Neural progenitor cell (in vitro differentiated cells): ENCODE results near the gene GSTM3. TPM values are rescaled to one million over a fixed set of nuclear protein-coding genes. Genes with fewer than 3 reads are reported as not detected.

ENCODE experiments used
- DNase-seq: peaks from one replicate; pipeline ENCODE4 v3.0.0-alpha.2; 2016; ENCODE audit warnings: low spot score
- H2AFZ ChIP-seq: fragments of 200-600 bp; sonication (generic); replicated peaks from 2 replicates; pipeline ENCODE4 v1.6.1; 2016; ENCODE audit warnings: antibody characterized with exemption
- H3F3A ChIP-seq: fragments of 200-600 bp; sonication (generic); 2 replicates; pipeline ENCODE4 v1.6.1; 2016; ENCODE audit warnings: antibody characterized with exemption, low read depth
- H3K27ac ChIP-seq: fragments of 200-600 bp; sonication (generic); 2 replicates; pipeline ENCODE4 v1.5.1; 2016; ENCODE audit warnings: mild to moderate bottlenecking
- H3K27me3 ChIP-seq: fragments of 200-600 bp; sonication (generic); 2 replicates; pipeline ENCODE4 v1.6.1; 2016; ENCODE audit warnings: mild to moderate bottlenecking, moderate library complexity
- H3K36me3 ChIP-seq: fragments of 200-600 bp; sonication (generic); 2 replicates; pipeline ENCODE4 v1.5.1; 2016
- H3K4me1 ChIP-seq: fragments of 200-600 bp; sonication (generic); 2 replicates; pipeline ENCODE4 v1.6.1; 2016; ENCODE audit warnings: mixed run types
- H3K4me2 ChIP-seq: fragments of 200-600 bp; sonication (generic); 2 replicates; pipeline ENCODE4 v1.6.1; 2016
- H3K4me3 ChIP-seq: fragments of 200-600 bp; sonication (generic); 2 replicates; pipeline ENCODE4 v1.5.1; 2016
- H3K79me2 ChIP-seq: fragments of 200-600 bp; sonication (generic); 2 replicates; pipeline ENCODE4 v1.6.1; 2016; ENCODE audit warnings: low read depth
- H3K9ac ChIP-seq: fragments of 200-600 bp; sonication (generic); 2 replicates; pipeline ENCODE4 v1.6.1; 2016
- H3K9me3 ChIP-seq: fragments of 200-600 bp; sonication (generic); 2 replicates; pipeline ENCODE4 v1.5.1; 2016; ENCODE audit warnings: low read depth
- H4K20me1 ChIP-seq: fragments of 200-600 bp; sonication (generic); 2 replicates; pipeline ENCODE4 v1.6.1; 2016; ENCODE audit warnings: low read depth
- H3K27ac Mint-ChIP-seq: 3 replicates; pipeline ENCODE4 v1.8.0; 2021; ENCODE audit warnings: mixed read lengths
- H3K27me3 Mint-ChIP-seq: 2 replicates; pipeline ENCODE4 v1.8.0; 2022; ENCODE audit warnings: low read depth, mild to moderate bottlenecking, inconsistent platforms, moderate library complexity, mixed read lengths; ENCODE audit not compliant: insufficient read depth
- H3K36me3 Mint-ChIP-seq: 3 replicates; pipeline ENCODE4 v1.8.0; 2021; ENCODE audit warnings: mixed read lengths
- H3K4me1 Mint-ChIP-seq: 3 replicates; pipeline ENCODE4 v1.8.0; 2021; ENCODE audit warnings: mixed read lengths
- H3K4me3 Mint-ChIP-seq: 3 replicates; pipeline ENCODE4 v1.8.0; 2021; ENCODE audit warnings: mild to moderate bottlenecking, moderate library complexity, mixed read lengths
- H3K9me3 Mint-ChIP-seq: 3 replicates; pipeline ENCODE4 v1.8.0; 2020; ENCODE audit warnings: mixed read lengths
- CTCF ChIP-seq: fragments of 200-600 bp; sonication (generic); IDR thresholded peaks from 2 replicates; pipeline ENCODE4 v1.5.1; 2017; ENCODE audit warnings: antibody characterized with exemption, mild to moderate bottlenecking
- EZH2 ChIP-seq: fragments of 200-600 bp; sonication (generic); IDR thresholded peaks from 2 replicates; pipeline ENCODE4 v1.6.1; 2017; ENCODE audit warnings: antibody characterized with exemption, mild to moderate bottlenecking, moderate library complexity
- EZH2phosphoT487 ChIP-seq: fragments of 200-600 bp; sonication (generic); IDR thresholded peaks from 2 replicates; pipeline ENCODE4 v1.6.1; 2017; ENCODE audit warnings: antibody characterized with exemption
- total RNA-seq: library from RNA; depleted of rRNA; stranded (reverse); fragments of >200 nt; gene quantifications from 2 replicates; pipeline ENCODE4 v1.2.3, GENCODE V29; 2015; ENCODE audit warnings: low replicate concordance

Gene GSTM3
- total RNA-seq, 1 donor from 2014 or later: 12.9 TPM

GRCh38 chr1:109786531-109787021, 45.7 kb upstream of the GSTM3 start:
- peaks cover 5% of the 10 kb centered on the region for H3K4me1 ChIP-seq
- H3F3A ChIP-seq: no peaks in the 10 kb centered on the region
- H3K79me2 ChIP-seq: no peaks in the 10 kb centered on the region
- no peak overlapping the region for H3K27ac ChIP-seq
- Mint-ChIP-seq H3K36me3 (no peaks in the 10 kb centered on the region), H3K9me3 (no peaks in the 10 kb centered on the region), H3K27me3 (peaks cover 6% of the 10 kb centered on the region), H3K27ac (no peak overlapping the region), H3K4me1 (peaks cover 27% of the 10 kb centered on the region), H3K4me3 (no peak overlapping the region)
- no peaks in the 10 kb centered on the region for H3K36me3 ChIP-seq
- no peaks in the 10 kb centered on the region for H3K9me3 ChIP-seq
- no peak for DNase-seq
- H4K20me1 ChIP-seq: no peaks in the 10 kb centered on the region
- no peak overlapping the region for H2AFZ ChIP-seq
- no peak for TF ChIP-seq CTCF
- TF ChIP-seq EZH2phosphoT487: no peak
- no peak for TF ChIP-seq EZH2
- no peak overlapping the region for H3K4me3 ChIP-seq
- no peaks in the 10 kb centered on the region for H3K27me3 ChIP-seq
- H3K9ac ChIP-seq: no peak overlapping the region
- no peak overlapping the region for H3K4me2 ChIP-seq

- Mint-ChIP-seq H3K4me3 (no peak overlapping the region), H3K27me3 (peaks cover 6% of the 10 kb centered on the region), H3K4me1 (peaks cover 23% of the 10 kb centered on the region), H3K9me3 (no peaks in the 10 kb centered on the region), H3K27ac (no peak overlapping the region), H3K36me3 (no peaks in the 10 kb centered on the region)
- Histone ChIP-seq H4K20me1 (no peaks in the 10 kb centered on the region), H3F3A (no peaks in the 10 kb centered on the region), H2AFZ (no peak overlapping the region), H3K36me3 (no peaks in the 10 kb centered on the region), H3K4me1 (peaks cover 4% of the 10 kb centered on the region), H3K79me2 (no peaks in the 10 kb centered on the region), H3K9ac (no peak overlapping the region), H3K9me3 (no peaks in the 10 kb centered on the region), H3K27me3 (no peaks in the 10 kb centered on the region), H3K4me2 (no peak overlapping the region), H3K4me3 (no peak overlapping the region), H3K27ac (no peak overlapping the region)
- no peak for DNase-seq
- no peak for TF ChIP-seq EZH2
- TF ChIP-seq EZH2phosphoT487: no peak
- no peak for TF ChIP-seq CTCF
Measured at GRCh38 chr1:109786112-109786480, 45.3 kb upstream of the GSTM3 start.

GRCh38 chr1:109785446-109786111, 44.7 kb upstream of the GSTM3 start:
- Histone ChIP-seq H3K4me3 (no peak overlapping the region), H3K36me3 (no peaks in the 10 kb centered on the region), H4K20me1 (no peaks in the 10 kb centered on the region), H3K4me2 (no peak overlapping the region), H3F3A (no peaks in the 10 kb centered on the region), H3K79me2 (no peaks in the 10 kb centered on the region), H3K27ac (no peak overlapping the region), H3K4me1 (peaks cover 4% of the 10 kb centered on the region), H3K9ac (no peak overlapping the region), H3K9me3 (no peaks in the 10 kb centered on the region), H2AFZ (no peak overlapping the region), H3K27me3 (no peaks in the 10 kb centered on the region)
- Mint-ChIP-seq H3K9me3 (no peaks in the 10 kb centered on the region), H3K36me3 (no peaks in the 10 kb centered on the region), H3K4me1 (peaks cover 23% of the 10 kb centered on the region), H3K4me3 (no peak overlapping the region), H3K27me3 (peaks cover 6% of the 10 kb centered on the region), H3K27ac (no peak overlapping the region)
- TF ChIP-seq EZH2 (no peak), CTCF (no peak), EZH2phosphoT487 (no peak)
- no peak for DNase-seq
